Lower leg skin (tissue), 3 donors: Measurements from ENCODE around the gene FAM107A.

Experiments used
- CTCF ChIP-seq, 3 donors: fragments of 450-650 bp; IDR thresholded peaks; one replicate each; pipeline ENCODE4 v1.5.1; 2016; ENCODE audit warnings: antibody characterized with exemption in 3 of 3, mild to moderate bottlenecking in 3 of 3, moderate library complexity in 2 of 3
- POLR2A ChIP-seq, 2 donors: fragments of 450-650 bp; IDR thresholded peaks; one replicate each; pipeline ENCODE4 v1.6.1; 2016 to 2017; ENCODE audit warnings: antibody characterized with exemption in 2 of 2, mild to moderate bottlenecking in 1 of 2, moderate library complexity in 1 of 2

GRCh38 chr3:58531555-58531954, 45.6 kb downstream of the FAM107A start:
- no peak for TF ChIP-seq POLR2A (IDR thresholded peaks at IDR 0.05)
- TF ChIP-seq CTCF (IDR thresholded peaks at IDR 0.05): no peak
